Measurements from ENCODE around the gene DND1.

DNA sequence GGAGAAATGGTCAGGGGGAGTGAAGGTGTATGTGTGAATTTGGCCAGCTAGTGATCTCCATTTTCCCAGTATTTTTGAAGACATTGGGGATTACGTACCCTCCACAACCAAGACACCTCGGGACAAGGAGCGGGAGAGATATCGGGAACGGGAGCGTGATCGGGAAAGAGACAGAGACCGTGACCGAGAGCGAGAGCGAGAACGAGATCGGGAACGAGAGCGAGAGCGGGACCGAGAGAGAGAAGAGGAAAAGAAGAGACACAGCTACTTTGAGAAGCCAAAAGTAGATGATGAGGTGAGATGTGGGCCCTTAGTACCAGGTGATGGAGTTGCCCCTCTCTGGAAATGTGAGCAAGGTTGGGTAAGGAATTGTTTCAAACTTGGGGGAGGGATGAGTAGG, 14.5 kb downstream of the DND1 start:
- TF ChIP-seq, protein P1, sequence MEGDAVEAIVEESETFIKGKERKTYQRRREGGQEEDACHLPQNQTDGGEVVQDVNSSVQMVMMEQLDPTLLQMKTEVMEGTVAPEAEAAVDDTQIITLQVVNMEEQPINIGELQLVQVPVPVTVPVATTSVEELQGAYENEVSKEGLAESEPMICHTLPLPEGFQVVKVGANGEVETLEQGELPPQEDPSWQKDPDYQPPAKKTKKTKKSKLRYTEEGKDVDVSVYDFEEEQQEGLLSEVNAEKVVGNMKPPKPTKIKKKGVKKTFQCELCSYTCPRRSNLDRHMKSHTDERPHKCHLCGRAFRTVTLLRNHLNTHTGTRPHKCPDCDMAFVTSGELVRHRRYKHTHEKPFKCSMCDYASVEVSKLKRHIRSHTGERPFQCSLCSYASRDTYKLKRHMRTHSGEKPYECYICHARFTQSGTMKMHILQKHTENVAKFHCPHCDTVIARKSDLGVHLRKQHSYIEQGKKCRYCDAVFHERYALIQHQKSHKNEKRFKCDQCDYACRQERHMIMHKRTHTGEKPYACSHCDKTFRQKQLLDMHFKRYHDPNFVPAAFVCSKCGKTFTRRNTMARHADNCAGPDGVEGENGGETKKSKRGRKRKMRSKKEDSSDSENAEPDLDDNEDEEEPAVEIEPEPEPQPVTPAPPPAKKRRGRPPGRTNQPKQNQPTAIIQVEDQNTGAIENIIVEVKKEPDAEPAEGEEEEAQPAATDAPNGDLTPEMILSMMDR (conservative IDR thresholded peaks at IDR 0.05) = no peak
- TF ChIP-seq ZFX (IDR thresholded peaks at IDR 0.05) = no peak

Measured in C4-2B (cell line).